ENCODE results near the gene CACFD1. TPM values are rescaled to one million over a fixed set of nuclear protein-coding genes. Genes with fewer than 3 reads are reported as not detected.

Gene CACFD1
- total and polyA plus RNA-seq, 10 donors = 4.7 to 14.2 (median 11.9) TPM

- Histone ChIP-seq H3K27me3 (replicated peaks in 1 of 7) (peaks cover 0 to 26% (median 0%) of the 10 kb centered on the region in 7 donors), H3K9me3 (no peaks in the 10 kb centered on the region), H3K36me3 (no peaks in the 10 kb centered on the region), H3K27ac (no peak overlapping the region), H3K4me1 (peaks cover 5 to 26% (median 18%) of the 10 kb centered on the region in 6 donors), H3K4me3 (no peak overlapping the region)
- 74 to 84% (median 77%) methylated on average over 14 to 22 of the region's 22 CpGs for WGBS, 5 donors
- peak; percentile 68 for DNase-seq
- TF ChIP-seq POLR2A (IDR thresholded peaks at IDR 0.05) = no peak
- no peak for TF ChIP-seq CTCF (IDR thresholded peaks at IDR 0.05 in 8 of 11, conservative IDR thresholded peaks at IDR 0.05 in 3 of 11)
- TF ChIP-seq POLR2AphosphoS5 (IDR thresholded peaks at IDR 0.05) = no peak
- intact Hi-C loops (cut with DNase I; ENCODE audit: low total_unique reads) = loop anchor here (5.0 kb wide), 1 partner anchor 298 kb away; no protein-coding TSS in a partner anchor
Observed at GRCh38 chr9:133484671-133485437, 25.1 kb downstream of the CACFD1 start.

GRCh38 chr9:133485531-133486260 is 25.9 kb downstream of the CACFD1 start:
- Histone ChIP-seq H3K27me3 (replicated peaks in 1 of 7) (peaks cover 0 to 34% (median 0%) of the 10 kb centered on the region in 7 donors), H3K4me1 (peaks cover 4 to 24% (median 17%) of the 10 kb centered on the region in 6 donors), H3K9me3 (no peaks in the 10 kb centered on the region), H3K4me3 (peak overlapping the region in 2 of 8 donors; percentile 3 to 46), H3K27ac (no peak overlapping the region), H3K36me3 (no peaks in the 10 kb centered on the region)
- DNase-seq = peak; percentile 80
- intact Hi-C loops (cut with DNase I; ENCODE audit: low total_unique reads) = loop anchor here (2.0 to 5.0 kb wide), 2 partner anchors 79 to 298 kb away; no protein-coding TSS in a partner anchor
- no peak for TF ChIP-seq POLR2AphosphoS5 (IDR thresholded peaks at IDR 0.05)
- TF ChIP-seq CTCF (IDR thresholded peaks at IDR 0.05 in 8 of 11, conservative IDR thresholded peaks at IDR 0.05 in 3 of 11) = no peak
- TF ChIP-seq POLR2A (IDR thresholded peaks at IDR 0.05) = no peak
- 48 to 76% (median 57%) methylated on average over 8 to 25 of the region's 25 CpGs for WGBS, 5 donors

DNA sequence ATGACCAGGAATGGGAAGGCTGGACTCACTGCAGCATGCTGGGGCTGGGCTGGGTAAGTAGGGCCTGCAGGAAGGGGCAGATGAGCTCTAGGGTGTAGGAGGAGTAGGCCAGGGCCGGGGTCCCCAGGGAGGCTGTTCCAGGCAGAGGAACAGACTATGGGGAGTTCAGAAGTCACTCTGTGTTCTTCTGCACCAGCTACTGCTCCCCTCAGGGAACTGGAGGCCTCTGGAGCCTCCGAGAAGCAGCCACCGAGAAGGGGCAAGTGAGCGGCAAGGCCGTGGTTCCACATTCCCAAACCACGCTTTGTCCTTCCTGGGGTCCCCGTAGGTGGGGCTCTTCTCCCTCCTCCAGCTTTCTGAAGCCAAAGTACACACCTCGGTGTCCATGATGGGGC is 27.6 kb downstream of the CACFD1 start:
- intact Hi-C loops (cut with DNase I; ENCODE audit: low total_unique reads) = loop anchor here (2.0 to 5.0 kb wide), 2 partner anchors 81 to 300 kb away; no protein-coding TSS in a partner anchor

More for the DNA sequence above, 27.6 kb downstream of the CACFD1 start:
- H3K4me1 ChIP-seq = peaks cover 4 to 37% (median 21%) of the 10 kb centered on the region in 6 donors
- peaks cover 0 to 45% (median 0%) of the 10 kb centered on the region in 7 donors for H3K27me3 ChIP-seq (replicated peaks in 1 of 7)
- H3K27ac ChIP-seq = peak overlapping the region in 2 of 8 donors; percentile 54 to 66
- no peaks in the 10 kb centered on the region for H3K9me3 ChIP-seq
- peak overlapping the region in 1 of 8 donors; percentile 0 for H3K4me3 ChIP-seq
- DNase-seq = peak; percentile 66
- TF ChIP-seq POLR2AphosphoS5 (IDR thresholded peaks at IDR 0.05) (no peak), CTCF (IDR thresholded peaks at IDR 0.05 in 8 of 11, conservative IDR thresholded peaks at IDR 0.05 in 3 of 11) (no peak), POLR2A (IDR thresholded peaks at IDR 0.05) (no peak)
- 73 to 90% (median 79%) methylated on average over 8 of the region's 8 CpGs for WGBS, 5 donors
- no peaks in the 10 kb centered on the region for H3K36me3 ChIP-seq

Data from spleen (tissue), 11 donors.